Osteoblast (primary cell): ENCODE measurements around the gene LRCH3. TPM values are rescaled to one million over a fixed set of nuclear protein-coding genes. Genes with fewer than 3 reads are reported as not detected.

Source experiments
- DNase-seq: peaks from one replicate; pipeline ENCODE4 v3.0.0; 2011; ENCODE audit warnings: low spot score, mixed read lengths; ENCODE audit not compliant: insufficient read length; ENCODE audit errors: missing footprints
- H2AFZ ChIP-seq: 2 replicates; pipeline ENCODE4 v1.6.0; 2011; ENCODE audit warnings: mild to moderate bottlenecking, low read length
- H3K27ac ChIP-seq: 2 replicates; pipeline ENCODE4 v1.5.1; 2011; ENCODE audit warnings: mild to moderate bottlenecking, low read depth, low read length, moderate library complexity
- H3K27me3 ChIP-seq: 2 replicates; pipeline ENCODE4 v1.6.0; 2012; ENCODE audit warnings: mild to moderate bottlenecking, control low read depth, inconsistent platforms, low read length, moderate library complexity; ENCODE audit not compliant: insufficient read depth
- H3K36me3 ChIP-seq: 2 replicates; pipeline ENCODE4 v1.5.1; 2011; ENCODE audit warnings: mild to moderate bottlenecking, low read length, control low read depth, moderate library complexity; ENCODE audit not compliant: insufficient read depth
- H3K4me1 ChIP-seq: 2 replicates; pipeline ENCODE4 v1.5.1; 2011; ENCODE audit warnings: mild to moderate bottlenecking, low read length, control low read depth, moderate library complexity; ENCODE audit not compliant: insufficient read depth
- H3K4me2 ChIP-seq: 2 replicates; pipeline ENCODE4 v1.6.0; 2011; ENCODE audit warnings: mild to moderate bottlenecking, low read length; ENCODE audit not compliant: insufficient read depth
- H3K4me3 ChIP-seq: fragments of 200-600 bp; sonication (generic); 3 replicates; pipeline ENCODE4 v1.5.1; 2012; ENCODE audit warnings: mild to moderate bottlenecking, low read length, inconsistent platforms; ENCODE audit not compliant: insufficient read depth
- H3K79me2 ChIP-seq: 2 replicates; pipeline ENCODE4 v1.6.0; 2012; ENCODE audit warnings: mild to moderate bottlenecking, low read length, control low read depth, inconsistent platforms; ENCODE audit not compliant: insufficient read depth
- H3K9me3 ChIP-seq: 2 replicates; pipeline ENCODE4 v1.5.1; 2011; ENCODE audit warnings: low read depth, low read length, control low read depth
- H4K20me1 ChIP-seq: 2 replicates; pipeline ENCODE4 v1.6.0; 2012; ENCODE audit warnings: mild to moderate bottlenecking, low read length, control low read depth; ENCODE audit not compliant: insufficient read depth
- CTCF ChIP-seq: IDR thresholded peaks from 2 replicates; pipeline ENCODE4 v1.5.1; 2011; ENCODE audit warnings: mild to moderate bottlenecking, low read depth, low read length, moderate library complexity; ENCODE audit errors: extremely low read depth
- total RNA-seq: library from RNA; depleted of rRNA; stranded (reverse); fragments of >200 nt; gene quantifications from 2 replicates; pipeline ENCODE4 v1.2.3, GENCODE V29; 2012

Gene LRCH3
- total RNA-seq, 1 donor, result 91.6 TPM

- H3K9me3 ChIP-seq, result no peaks in the 10 kb centered on the region
- TF ChIP-seq CTCF, result no peak
Observed at GRCh38 chr3:197784019-197784585, 7.0 kb upstream of the LRCH3 start.

DNA sequence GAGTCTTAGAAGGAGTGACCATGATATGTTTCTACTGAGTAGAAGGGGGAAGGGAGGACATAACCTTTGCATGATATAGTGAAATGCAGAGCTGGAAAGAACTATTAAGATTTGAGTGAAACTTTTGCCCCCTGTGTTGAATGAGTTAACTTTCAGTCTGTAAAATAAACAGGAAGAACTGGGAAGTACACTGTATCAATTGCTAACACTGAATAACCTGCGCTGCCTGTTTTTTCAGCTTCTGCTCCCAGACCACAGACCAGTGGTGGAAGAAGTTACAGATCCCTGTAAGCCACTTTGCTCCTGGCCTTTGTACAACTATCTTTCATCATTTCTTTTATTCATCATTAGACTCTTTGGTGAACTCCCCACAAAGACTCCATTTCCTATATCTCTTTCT lies 3.6 kb upstream of the LRCH3 start:
- peak; percentile 39 for DNase-seq
- TF ChIP-seq CTCF, result no peak
- Histone ChIP-seq H3K27ac (no peak overlapping the region), H3K9me3 (no peaks in the 10 kb centered on the region), H3K36me3 (peaks cover 15% of the 10 kb centered on the region), H3K79me2 (peaks cover 16% of the 10 kb centered on the region), H3K4me1 (peaks cover 3% of the 10 kb centered on the region), H3K4me3 (no peak overlapping the region), H4K20me1 (no peaks in the 10 kb centered on the region), H3K4me2 (no peak overlapping the region), H2AFZ (no peak overlapping the region), H3K27me3 (no peaks in the 10 kb centered on the region)

More at GRCh38 chr3:197784019-197784585, 7.0 kb upstream of the LRCH3 start:
- Histone ChIP-seq H3K4me2 (no peak overlapping the region), H3K27me3 (no peaks in the 10 kb centered on the region), H3K27ac (no peak overlapping the region), H2AFZ (no peak overlapping the region), H3K4me1 (no peaks in the 10 kb centered on the region), H3K79me2 (no peaks in the 10 kb centered on the region), H3K36me3 (peaks cover 39% of the 10 kb centered on the region), H3K4me3 (no peak overlapping the region), H4K20me1 (peaks cover 2% of the 10 kb centered on the region)
- DNase-seq, result no peak

GRCh38 chr3:197789309-197789708 lies 1.7 kb upstream of the LRCH3 start:
- TF ChIP-seq CTCF, result no peak
- H3K79me2 ChIP-seq, result peaks cover 35% of the 10 kb centered on the region
- no peak overlapping the region for H2AFZ ChIP-seq
- no peak overlapping the region for H3K4me2 ChIP-seq
- H3K4me1 ChIP-seq, result peaks cover 14% of the 10 kb centered on the region
- H3K4me3 ChIP-seq, result no peak overlapping the region
- H3K27ac ChIP-seq, result no peak overlapping the region
- DNase-seq, result no peak
- no peaks in the 10 kb centered on the region for H3K9me3 ChIP-seq
- no peaks in the 10 kb centered on the region for H3K27me3 ChIP-seq
- peaks cover 11% of the 10 kb centered on the region for H4K20me1 ChIP-seq
- H3K36me3 ChIP-seq, result peaks cover 13% of the 10 kb centered on the region

GRCh38 chr3:197790033-197790432 lies 1.0 kb upstream of the LRCH3 start:
- no peak overlapping the region for H2AFZ ChIP-seq
- peak overlapping the region; percentile 95 for H3K4me3 ChIP-seq
- H3K27me3 ChIP-seq, result no peaks in the 10 kb centered on the region
- H3K4me2 ChIP-seq, result peak overlapping the region; percentile 93
- TF ChIP-seq CTCF, result no peak
- peaks cover 41% of the 10 kb centered on the region for H3K79me2 ChIP-seq
- H3K4me1 ChIP-seq, result peaks cover 19% of the 10 kb centered on the region
- H4K20me1 ChIP-seq, result peaks cover 15% of the 10 kb centered on the region
- H3K9me3 ChIP-seq, result no peaks in the 10 kb centered on the region
- peaks cover 13% of the 10 kb centered on the region for H3K36me3 ChIP-seq
- DNase-seq, result no peak
- H3K27ac ChIP-seq, result peak overlapping the region; percentile 93
